Head of caudate nucleus (tissue), 42 donors: ENCODE results near the gene SHISAL1.

Source experiments
- DNase-seq, 42 donors: peaks; one replicate each; pipeline versions ENCODE4 v3.0.0 to v3.0.0-alpha.2; 2020 to 2021; ENCODE audit warnings: mixed read lengths in 7 of 42
- intact Hi-C: fragments of 100-400 bp; cut with DNase I; formaldehyde crosslinking; loops from one replicate; pipeline ENCODE4 v1.15.0; 2022

The SHISAL1 gene

DNA sequence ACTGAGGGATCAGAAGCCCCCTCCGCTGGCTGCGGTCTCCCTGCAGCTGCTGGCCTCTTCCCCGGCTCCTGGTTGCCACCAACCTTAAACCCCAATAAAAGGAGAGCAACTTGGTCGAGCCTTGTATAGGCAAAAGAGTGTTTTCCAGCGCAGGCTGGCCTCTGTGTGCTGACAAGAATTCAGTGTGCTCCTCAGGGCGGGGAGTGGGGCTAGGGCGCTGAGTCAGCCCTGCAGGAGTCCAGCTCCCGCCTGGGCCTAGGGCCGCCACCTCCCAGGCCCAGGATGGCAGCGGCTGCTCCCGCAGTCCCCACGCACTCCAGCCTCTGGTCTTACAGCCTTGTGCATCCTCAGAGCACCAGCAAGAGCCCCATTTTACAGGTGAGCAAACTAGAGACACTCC lies at the start of gene SHISAL1:
Gene SHISAL1 (minus strand): TSS at position 186 of the 400 bp plus-strand sequence. CDS start 12,006 bp downstream, outside the sequence.
- intact Hi-C loops = no loop called here
- DNase-seq = no peak

- DNase-seq = no peak
- intact Hi-C loops = no loop called here
Observed at GRCh38 chr22:44361391-44362126, 48.8 kb upstream of the SHISAL1 start.

GRCh38 chr22:44360668-44361381 lies 48.1 kb upstream of the SHISAL1 start:
- no peak for DNase-seq
- intact Hi-C loops = no loop called here

- intact Hi-C loops = no loop called here
- DNase-seq = no peak
Observed at GRCh38 chr22:44360306-44360667, 47.5 kb upstream of the SHISAL1 start.

GRCh38 chr22:44359496-44360110 lies 46.9 kb upstream of the SHISAL1 start:
- DNase-seq = no peak
- intact Hi-C loops = no loop called here

- no peak for DNase-seq
- intact Hi-C loops = no loop called here
Observed at GRCh38 chr22:44358709-44359440, 46.1 kb upstream of the SHISAL1 start.

DNA sequence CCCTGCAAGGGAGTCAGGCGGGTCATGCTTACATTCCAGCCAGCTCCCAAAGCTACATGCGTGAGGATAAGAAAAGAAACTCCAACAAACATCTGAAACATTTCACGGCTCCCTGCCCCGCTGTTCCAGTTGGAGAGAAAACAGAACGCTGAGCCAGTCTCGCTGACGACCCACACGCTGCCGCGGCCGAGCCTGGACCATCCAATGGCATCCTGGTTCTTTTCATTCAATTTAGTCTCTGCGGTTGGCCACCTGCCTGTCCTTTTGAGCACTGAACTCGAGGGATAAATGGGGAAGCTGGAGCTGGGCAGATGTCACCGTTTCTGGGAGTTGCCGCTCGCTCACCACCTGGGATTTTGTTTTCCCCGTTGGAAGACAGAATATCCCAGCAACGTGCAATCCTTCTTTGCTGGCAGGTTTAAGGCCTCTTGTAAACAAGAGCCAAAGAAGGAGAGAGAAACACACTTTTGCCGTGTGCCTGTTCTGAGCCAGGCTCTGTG lies 45.3 kb upstream of the SHISAL1 start:
- peak in 17 of 42 donors; percentile 9 to 49 (median 34) for DNase-seq
- intact Hi-C loops = no loop called here

DNA sequence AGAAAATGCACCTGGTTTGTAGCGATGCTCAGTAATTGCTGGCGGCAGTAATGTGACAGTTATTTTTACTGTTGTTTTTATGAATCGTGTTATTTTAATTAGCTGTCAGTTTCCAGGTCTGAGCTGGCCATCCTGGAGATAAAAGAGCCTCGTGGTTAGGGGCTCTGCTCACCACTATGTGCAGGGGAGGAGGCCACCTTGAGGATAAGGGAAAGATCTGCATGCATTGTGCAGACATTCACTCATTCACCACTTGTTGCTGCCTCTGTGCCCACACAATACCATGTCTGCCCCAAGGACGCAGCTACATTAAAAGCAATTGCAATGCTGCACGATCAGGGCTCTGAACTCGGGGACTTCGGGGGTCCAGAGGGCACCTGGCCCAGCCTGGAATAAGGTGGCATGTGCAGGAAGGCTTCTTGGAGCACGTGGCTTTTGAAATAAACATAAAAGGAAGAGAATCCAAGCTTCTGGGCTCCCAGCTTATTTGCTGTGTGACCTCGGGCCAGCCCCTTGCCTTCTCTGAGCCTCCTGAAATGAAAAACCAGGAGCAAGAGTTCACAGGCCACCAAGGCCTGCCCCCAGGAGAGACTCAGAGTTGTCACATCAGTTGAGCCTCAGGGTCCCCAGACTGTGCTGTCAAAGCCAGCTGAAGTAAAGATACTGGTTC lies 44.7 kb upstream of the SHISAL1 start:
- peak in 1 of 42 donors; percentile 30 for DNase-seq
- intact Hi-C loops = no loop called here

GRCh38 chr22:44355716-44356070 lies 42.9 kb upstream of the SHISAL1 start:
- intact Hi-C loops = no loop called here
- no peak for DNase-seq

DNA sequence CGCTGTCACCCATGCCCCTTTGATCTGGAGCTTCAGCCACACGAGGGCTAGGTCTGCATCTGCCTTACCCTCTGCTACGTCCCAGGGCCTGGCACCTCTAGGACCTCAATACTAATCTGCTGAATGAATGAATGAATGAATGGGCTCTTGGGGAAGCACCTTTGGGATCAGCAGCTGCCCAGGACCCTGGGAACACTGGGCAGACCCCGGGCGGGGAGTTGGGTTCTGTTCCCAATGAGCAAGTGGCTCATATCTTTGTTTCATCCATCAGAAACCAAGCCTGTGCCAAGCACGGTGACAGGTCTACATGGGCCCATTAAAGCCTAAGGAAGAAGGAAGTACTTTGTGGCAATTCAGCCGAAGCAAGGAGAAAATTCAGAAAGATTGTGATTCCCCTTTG lies 41.5 kb upstream of the SHISAL1 start:
- DNase-seq = no peak
- intact Hi-C loops = no loop called here

DNA sequence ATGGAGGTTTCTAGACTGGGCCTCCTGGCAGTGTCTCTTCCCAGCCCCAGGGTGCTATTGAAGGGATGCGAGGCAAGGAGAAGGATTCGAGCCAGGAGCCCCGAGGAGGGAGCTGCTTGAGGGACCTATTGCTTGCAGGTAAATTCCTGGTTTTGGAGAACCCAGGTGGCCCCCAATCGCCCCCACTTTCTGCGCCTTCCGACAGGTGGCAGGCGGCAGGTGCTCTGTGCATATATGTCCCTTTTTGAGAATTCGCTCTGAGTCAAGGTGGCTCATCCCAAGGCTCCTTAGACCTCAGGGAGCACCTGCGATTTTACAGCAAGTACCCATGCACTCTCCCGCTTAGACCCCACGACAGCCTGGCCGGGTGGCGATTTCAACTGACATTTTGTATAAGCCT lies 40.3 kb upstream of the SHISAL1 start:
- no peak for DNase-seq
- intact Hi-C loops = no loop called here

- no peak for DNase-seq
- intact Hi-C loops = no loop called here
Observed at GRCh38 chr22:44352378-44353035, 39.8 kb upstream of the SHISAL1 start.

- intact Hi-C loops = no loop called here
- no peak for DNase-seq
Observed at GRCh38 chr22:44351685-44352377, 39.1 kb upstream of the SHISAL1 start.

DNA sequence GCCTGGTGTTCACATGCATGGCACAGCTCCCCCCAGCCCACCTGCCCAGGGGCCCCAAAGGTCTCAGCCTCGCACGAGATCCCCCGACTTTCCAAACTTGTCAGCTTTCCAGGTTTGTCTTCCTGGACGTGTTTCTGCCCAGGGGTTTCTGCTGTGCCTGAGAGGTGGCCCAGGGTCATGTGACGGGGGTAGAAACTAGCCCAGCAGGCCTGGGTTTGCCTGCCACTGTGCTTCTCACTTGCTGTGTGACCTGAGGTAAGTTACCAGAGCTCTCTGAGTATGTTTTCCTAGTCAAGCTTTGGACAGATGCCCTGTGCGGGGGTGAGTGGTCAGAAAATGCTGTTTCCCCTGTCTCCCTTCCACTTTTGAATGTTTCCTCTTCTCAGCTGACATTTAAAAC lies 38.3 kb upstream of the SHISAL1 start:
- intact Hi-C loops = no loop called here
- DNase-seq = no peak

GRCh38 chr22:44349594-44349993 lies 36.8 kb upstream of the SHISAL1 start:
- intact Hi-C loops = no loop called here
- DNase-seq = no peak

DNA sequence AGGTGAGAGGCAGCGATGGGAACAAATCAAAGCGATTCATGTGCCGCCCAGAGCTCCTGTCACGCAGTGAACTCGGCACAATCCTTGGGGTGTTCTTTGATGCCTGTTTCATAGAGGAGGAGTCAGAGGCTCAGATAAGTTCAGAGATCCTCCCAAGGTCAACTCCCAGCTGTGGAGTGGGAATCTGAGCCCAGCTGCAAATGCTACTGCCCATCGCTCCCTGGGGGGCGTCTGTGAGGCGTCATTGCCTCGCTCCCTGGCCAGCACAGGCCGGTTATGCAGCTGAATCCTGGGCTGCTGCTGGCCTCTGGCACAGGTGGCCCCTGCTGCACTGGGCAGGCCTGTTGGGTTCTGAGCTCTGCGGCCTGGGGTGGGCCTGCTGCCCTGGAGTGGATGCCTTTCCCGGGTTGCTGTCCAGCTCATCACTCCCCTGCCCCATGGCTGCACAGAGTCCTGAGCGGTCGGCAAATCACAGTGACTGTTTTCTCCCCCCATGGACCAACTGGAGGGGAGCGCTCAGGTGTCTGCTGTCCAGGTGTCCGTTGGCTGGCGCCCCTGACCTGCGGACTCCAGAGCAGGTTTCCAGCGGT lies 36.3 kb upstream of the SHISAL1 start:
- intact Hi-C loops = no loop called here
- no peak for DNase-seq

DNA sequence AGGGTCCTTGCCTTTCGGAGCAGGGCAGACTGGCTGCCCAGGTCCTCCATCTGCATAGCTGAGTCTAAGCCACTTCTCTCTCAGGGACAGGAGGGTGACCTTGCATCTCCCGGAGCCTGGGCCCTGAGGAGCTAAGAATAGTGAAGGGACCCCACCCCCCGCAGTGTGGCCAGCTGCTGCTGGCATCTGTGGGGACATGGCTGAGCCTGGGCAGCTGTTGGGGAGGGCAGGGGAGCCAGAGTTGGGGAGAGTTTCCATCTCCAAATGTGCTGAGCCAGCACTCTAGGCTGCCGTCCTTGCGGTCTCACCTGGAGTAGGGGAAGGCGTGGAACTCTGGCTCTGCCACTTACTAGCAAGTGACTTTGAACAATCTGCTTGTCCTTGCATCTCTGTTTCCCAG lies 34.8 kb upstream of the SHISAL1 start:
- no peak for DNase-seq
- intact Hi-C loops = no loop called here

DNA sequence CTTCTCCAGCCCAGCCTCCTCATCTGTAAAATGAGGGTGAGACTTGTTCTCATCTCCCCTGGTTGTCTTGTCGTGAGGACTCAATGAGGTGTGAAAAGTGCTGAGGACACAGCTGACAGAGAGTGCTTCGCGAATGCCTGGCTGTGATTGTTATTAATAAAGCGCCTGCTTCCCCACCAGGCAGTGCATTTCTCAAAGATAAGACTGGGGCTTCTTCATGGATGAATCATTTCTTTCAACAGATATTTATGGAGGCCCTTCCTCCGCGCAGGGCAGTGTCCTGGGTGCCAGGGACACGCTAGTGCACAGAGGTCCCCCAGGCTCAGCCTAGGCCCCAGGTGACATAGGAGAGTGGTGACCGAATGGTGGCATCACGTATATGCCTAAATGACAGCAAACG lies 34.3 kb upstream of the SHISAL1 start:
- DNase-seq = no peak
- intact Hi-C loops = no loop called here
